ENCODE results near the gene DZIP3.
"Not testable (repeated sequence)": the region's sequence is repeated elsewhere in the genome, so short reads cannot be mapped to it uniquely, and the experiment has no call there.

DZIP3 gene

DNA sequence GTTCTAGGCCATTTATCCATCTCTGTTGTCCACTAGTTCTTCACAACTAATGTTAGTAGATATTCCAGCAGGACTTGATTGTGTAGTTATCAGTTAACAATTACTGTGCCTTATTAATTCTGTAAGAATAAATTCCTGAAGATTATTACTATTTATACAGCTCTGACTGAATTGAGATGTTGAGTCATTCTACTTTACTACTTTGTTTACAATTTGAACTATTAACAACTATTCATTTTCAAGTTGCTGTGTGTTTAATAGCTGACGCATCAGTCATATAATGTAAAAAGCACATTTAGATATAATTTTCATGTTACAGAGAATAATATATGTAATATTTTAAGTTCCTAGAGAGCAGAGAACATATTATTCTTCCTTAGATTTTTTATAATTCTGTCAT is 21.1 kb downstream of the DZIP3 start:
- no peak overlapping the region for H3K27ac ChIP-seq
- H3K4me3 ChIP-seq: no peak overlapping the region
- TF ChIP-seq, protein P1, sequence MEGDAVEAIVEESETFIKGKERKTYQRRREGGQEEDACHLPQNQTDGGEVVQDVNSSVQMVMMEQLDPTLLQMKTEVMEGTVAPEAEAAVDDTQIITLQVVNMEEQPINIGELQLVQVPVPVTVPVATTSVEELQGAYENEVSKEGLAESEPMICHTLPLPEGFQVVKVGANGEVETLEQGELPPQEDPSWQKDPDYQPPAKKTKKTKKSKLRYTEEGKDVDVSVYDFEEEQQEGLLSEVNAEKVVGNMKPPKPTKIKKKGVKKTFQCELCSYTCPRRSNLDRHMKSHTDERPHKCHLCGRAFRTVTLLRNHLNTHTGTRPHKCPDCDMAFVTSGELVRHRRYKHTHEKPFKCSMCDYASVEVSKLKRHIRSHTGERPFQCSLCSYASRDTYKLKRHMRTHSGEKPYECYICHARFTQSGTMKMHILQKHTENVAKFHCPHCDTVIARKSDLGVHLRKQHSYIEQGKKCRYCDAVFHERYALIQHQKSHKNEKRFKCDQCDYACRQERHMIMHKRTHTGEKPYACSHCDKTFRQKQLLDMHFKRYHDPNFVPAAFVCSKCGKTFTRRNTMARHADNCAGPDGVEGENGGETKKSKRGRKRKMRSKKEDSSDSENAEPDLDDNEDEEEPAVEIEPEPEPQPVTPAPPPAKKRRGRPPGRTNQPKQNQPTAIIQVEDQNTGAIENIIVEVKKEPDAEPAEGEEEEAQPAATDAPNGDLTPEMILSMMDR (IDR thresholded peaks at IDR 0.05): no peak
- no peak for DNase-seq (ENCODE audit: low spot score)

DNA sequence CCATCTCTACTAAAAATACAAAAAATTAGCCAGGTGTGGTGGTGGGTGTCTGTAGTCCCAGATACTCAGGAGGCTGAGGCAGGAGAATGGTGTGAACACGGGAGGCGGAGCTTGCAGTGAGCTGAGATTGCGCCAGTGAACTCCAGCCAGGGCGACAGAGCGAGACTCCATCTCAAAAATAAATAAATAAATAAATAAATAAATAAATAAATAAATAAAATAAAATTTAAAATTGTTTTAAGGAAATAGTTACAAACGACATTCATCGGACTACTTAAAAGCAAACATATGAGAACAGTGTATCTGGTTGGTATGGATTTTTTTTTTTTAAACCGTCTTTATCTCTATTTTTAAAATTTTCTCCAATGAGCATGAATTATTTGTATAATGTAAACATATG is 26.6 kb downstream of the DZIP3 start:
- H3K4me3 ChIP-seq; DNase-seq (ENCODE audit: low spot score); H3K27ac ChIP-seq: not testable (repeated sequence)

DNA sequence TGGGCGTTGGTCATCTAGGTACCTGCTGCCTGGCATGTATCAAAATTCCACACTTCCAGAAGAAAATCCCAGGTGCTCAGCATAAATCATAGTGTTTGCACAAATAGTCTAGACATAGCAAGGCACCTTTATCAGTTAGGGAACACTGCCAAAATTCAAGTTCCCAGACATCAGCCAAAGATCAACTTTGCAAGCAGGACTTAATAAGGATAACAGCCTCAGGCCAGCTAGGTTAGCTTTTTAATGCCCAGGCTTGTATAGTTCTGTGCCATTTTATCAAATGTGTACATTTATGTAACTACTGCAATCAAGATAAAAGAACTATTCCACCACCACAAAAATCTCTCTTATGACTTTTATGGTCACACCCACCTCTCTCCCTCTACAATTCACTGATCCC is 30.7 kb downstream of the DZIP3 start:
- no peak overlapping the region for H3K4me3 ChIP-seq
- no peak overlapping the region for H3K27ac ChIP-seq
- TF ChIP-seq, protein P1 (IDR thresholded peaks at IDR 0.05): no peak
- no peak for DNase-seq (ENCODE audit: low spot score)

DNA sequence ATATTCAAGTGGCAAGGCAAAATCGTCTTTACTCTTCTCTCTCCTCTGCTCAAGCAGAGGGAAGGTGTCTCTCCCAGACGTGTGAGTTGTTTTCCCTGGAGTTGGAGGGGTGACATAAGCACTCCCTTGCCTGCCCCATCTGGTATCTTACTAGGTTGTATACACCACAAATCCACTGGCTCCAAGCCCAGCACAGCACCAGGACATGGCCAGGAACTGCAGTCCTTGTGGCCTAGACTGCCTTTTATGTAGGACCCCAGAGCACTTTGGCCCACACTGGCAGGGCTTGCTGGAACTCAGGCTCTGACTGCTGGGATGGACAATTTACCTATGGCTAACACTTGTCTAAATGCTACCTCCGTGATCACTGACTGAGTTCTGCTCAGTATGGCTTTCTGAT is 34.0 kb downstream of the DZIP3 start:
- TF ChIP-seq, protein P1 (IDR thresholded peaks at IDR 0.05): no peak
- no peak for DNase-seq (ENCODE audit: low spot score)
- H3K4me3 ChIP-seq: no peak overlapping the region
- no peak overlapping the region for H3K27ac ChIP-seq

DNA sequence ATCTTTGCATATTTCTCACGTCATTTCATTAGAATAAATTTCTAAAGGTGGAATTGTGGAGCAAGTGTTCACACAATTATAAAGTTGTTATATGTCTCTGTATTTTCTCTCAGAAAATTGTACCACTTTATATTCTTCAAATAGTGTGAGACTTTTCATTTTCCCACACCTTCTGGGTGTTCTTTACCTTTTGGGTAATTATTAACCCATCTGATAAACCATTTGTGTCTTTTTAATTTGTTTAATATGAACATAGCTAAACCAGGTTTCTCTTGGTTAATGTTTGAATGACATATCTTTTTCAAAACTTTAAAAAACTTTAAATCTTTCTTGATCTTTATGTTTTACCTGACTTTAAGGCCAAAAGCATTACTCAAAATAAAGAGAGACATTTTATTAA is 40.5 kb downstream of the DZIP3 start:
- TF ChIP-seq, protein P1 (IDR thresholded peaks at IDR 0.05): no peak
- no peak overlapping the region for H3K27ac ChIP-seq

DNA sequence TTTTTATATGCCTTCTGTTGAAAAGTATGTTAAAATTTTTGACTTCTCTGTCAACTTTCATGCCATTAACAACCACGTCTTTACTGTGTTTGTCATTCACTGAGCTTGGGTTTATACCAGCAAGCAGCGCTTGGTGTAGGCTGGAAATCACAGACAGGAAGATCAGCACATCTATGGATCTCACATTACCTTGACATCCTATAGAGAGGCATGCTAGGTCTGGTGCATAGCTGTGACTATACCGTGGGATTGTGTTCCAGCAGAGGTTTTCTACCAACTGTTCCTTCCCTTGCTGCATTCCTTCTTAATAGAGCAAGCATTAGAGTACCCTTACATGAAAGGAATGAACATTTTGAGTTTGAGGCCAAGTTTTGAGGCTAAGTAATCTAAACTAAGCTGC is 53.0 kb downstream of the DZIP3 start:
- Histone ChIP-seq H3K4me3 (no peak overlapping the region), H3K27ac (no peak overlapping the region)
- no peak for DNase-seq (ENCODE audit: low spot score)
- TF ChIP-seq, protein P1 (IDR thresholded peaks at IDR 0.05): no peak

More for the DNA sequence above, 40.5 kb downstream of the DZIP3 start:
- no peak for DNase-seq (ENCODE audit: low spot score)
- no peak overlapping the region for H3K4me3 ChIP-seq

DNA sequence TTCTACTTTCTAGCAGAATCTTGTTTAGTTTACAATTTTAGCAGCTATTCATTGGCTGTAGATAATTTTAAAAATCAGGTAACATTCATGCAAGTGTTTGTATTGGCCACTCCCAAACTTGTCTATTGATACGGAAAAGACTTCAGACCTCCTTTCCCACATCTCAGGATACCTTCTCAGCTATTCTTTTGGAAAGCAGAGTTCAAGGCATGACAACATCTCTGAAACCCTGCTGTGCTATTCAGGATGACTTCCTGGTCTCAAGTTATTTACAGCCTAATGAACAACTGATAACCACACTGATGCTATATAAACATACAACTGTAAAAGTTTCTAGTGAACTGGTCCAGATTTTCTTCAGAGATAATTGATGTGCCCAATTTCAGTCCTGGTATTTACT is 55.8 kb downstream of the DZIP3 start:
- Histone ChIP-seq H3K4me3 (no peak overlapping the region), H3K27ac (no peak overlapping the region)
- no peak for DNase-seq (ENCODE audit: low spot score)
- TF ChIP-seq, protein P1 (IDR thresholded peaks at IDR 0.05): no peak

DNA sequence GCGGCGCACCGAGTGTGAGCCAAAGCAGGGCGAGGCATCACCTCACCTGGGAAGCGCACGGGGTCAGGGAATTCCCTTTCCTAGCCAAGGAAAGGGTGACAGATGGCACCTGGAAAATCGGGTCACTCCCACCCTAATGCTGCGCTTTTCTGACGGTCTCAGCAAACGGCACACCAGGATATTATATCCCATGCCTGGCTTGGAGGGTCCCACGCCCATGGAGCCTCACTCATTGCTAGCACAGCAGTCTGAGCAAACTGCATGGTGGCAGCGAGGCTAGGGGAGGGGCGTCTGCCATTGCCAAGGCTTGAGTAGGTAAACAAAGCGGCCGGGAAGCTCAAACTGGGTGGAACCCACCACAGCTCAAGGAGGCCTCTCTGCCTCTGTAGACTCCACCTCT is 66.1 kb downstream of the DZIP3 start:
- not testable (repeated sequence) for H3K27ac ChIP-seq; H3K4me3 ChIP-seq; DNase-seq (ENCODE audit: low spot score)

Measured in coronary artery (tissue), 2 donors.